ENCODE measurements around the gene AHRR. TPM values are rescaled to one million over a fixed set of nuclear protein-coding genes. Genes with fewer than 3 reads are reported as not detected.

Gene AHRR
- total RNA-seq, 1 donor from 2014 or later: not detected

GRCh38 chr5:322281-322941 lies 897 bp downstream of the AHRR start:
- Histone ChIP-seq H3K4me3 (peak overlapping the region; percentile 59 to 70), H3K27ac (no peak overlapping the region), H3K4me1 (peaks cover 9% of the 10 kb centered on the region in 2 donors), H3K9me3 (no peaks in the 10 kb centered on the region), H3K27me3 (peaks cover 9% of the 10 kb centered on the region), H3K36me3 (no peaks in the 10 kb centered on the region)
- intact Hi-C loops (cut with DNase I): no loop called here
- TF ChIP-seq CTCF (IDR thresholded peaks at IDR 0.05): no peak
- DNase-seq (ENCODE audit: low spot score in 2 of 2): no peak

GRCh38 chr5:322942-323879 lies 1.7 kb downstream of the AHRR start:
- no peak for TF ChIP-seq CTCF (IDR thresholded peaks at IDR 0.05)
- Histone ChIP-seq H3K4me1 (peaks cover 9% of the 10 kb centered on the region in 2 donors), H3K36me3 (no peaks in the 10 kb centered on the region), H3K4me3 (no peak overlapping the region), H3K27ac (no peak overlapping the region), H3K27me3 (peaks cover 9% of the 10 kb centered on the region), H3K9me3 (no peaks in the 10 kb centered on the region)
- intact Hi-C loops (cut with DNase I): no loop called here
- no peak for DNase-seq (ENCODE audit: low spot score in 2 of 2)

- peaks cover 9% of the 10 kb centered on the region for H3K27me3 ChIP-seq
- no peak for DNase-seq (ENCODE audit: low spot score in 2 of 2)
- H3K36me3 ChIP-seq: no peaks in the 10 kb centered on the region
- H3K9me3 ChIP-seq: no peaks in the 10 kb centered on the region
- no peak overlapping the region for H3K4me3 ChIP-seq
- intact Hi-C loops (cut with DNase I): no loop called here
- peaks cover 9% of the 10 kb centered on the region in 2 donors for H3K4me1 ChIP-seq
- TF ChIP-seq CTCF (IDR thresholded peaks at IDR 0.05): no peak
- H3K27ac ChIP-seq: no peak overlapping the region
Observed at GRCh38 chr5:324736-325612, 3.5 kb downstream of the AHRR start.

GRCh38 chr5:326109-326508 lies 4.6 kb downstream of the AHRR start:
- TF ChIP-seq CTCF (IDR thresholded peaks at IDR 0.05): no peak
- H3K36me3 ChIP-seq: no peaks in the 10 kb centered on the region
- DNase-seq (ENCODE audit: low spot score in 2 of 2): no peak
- peaks cover 9% of the 10 kb centered on the region for H3K27me3 ChIP-seq
- H3K4me3 ChIP-seq: no peak overlapping the region
- H3K9me3 ChIP-seq: no peaks in the 10 kb centered on the region
- intact Hi-C loops (cut with DNase I): no loop called here
- H3K27ac ChIP-seq: no peak overlapping the region
- H3K4me1 ChIP-seq: peaks cover 3 to 6% of the 10 kb centered on the region in 2 donors

- no peak for TF ChIP-seq CTCF (IDR thresholded peaks at IDR 0.05)
- no peaks in the 10 kb centered on the region for H3K4me1 ChIP-seq
- no peak overlapping the region for H3K27ac ChIP-seq
- no peak overlapping the region for H3K4me3 ChIP-seq
- H3K27me3 ChIP-seq: no peaks in the 10 kb centered on the region
- no peaks in the 10 kb centered on the region for H3K9me3 ChIP-seq
- H3K36me3 ChIP-seq: no peaks in the 10 kb centered on the region
- no peak for DNase-seq (ENCODE audit: low spot score in 2 of 2)
- intact Hi-C loops (cut with DNase I): no loop called here
Observed at GRCh38 chr5:329121-329735, 7.7 kb downstream of the AHRR start.

Measured in ascending aorta (tissue), 2 donors.